Measurements from ENCODE around the gene SUCLA2.
"Not testable (repeated sequence)": the region's sequence is repeated elsewhere in the genome, so short reads cannot be mapped to it uniquely, and the experiment has no call there.

SUCLA2 gene

DNA sequence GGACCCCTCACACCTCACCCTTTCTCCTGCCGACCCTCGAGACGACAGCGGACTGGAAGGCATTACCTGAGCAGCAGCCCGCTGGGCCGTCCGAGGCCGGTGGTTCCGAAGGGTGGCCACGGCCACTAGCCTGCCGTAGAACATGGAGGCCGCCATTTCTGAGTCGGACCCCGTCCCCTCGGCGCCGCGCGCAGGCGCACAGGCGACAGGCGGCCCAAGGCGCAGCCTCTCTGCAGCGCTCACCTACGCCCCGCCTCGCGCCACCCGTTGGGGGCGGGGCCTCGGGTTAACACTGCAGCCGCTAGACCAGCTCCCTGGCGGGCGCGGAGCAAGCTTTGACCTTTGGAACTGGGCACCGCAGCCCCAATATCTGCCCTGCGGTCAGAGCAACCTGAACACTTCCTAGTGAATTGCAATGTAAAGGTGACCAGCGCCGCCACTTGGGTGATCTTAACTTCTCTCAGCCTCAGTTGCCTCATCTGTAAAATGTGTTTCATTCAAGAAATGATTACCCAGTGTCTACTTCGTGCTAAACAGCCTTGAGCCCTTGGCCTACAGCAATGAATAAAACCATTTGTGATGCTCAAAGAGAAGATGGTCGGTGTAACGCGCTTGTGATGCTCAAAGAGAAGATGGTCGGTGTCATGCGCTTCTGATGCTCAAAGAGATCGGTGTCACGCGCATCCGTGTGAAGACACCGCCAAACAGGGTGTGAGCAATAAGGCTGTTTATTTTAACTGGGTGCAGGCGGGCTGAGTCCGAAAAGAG lies at the start of gene SUCLA2:
Gene SUCLA2 (minus strand): TSS at position 160 of the 768 bp plus-strand sequence. CDS start 4 bp downstream, at position 156.
- DNase-seq = peak; percentile 89

DNA sequence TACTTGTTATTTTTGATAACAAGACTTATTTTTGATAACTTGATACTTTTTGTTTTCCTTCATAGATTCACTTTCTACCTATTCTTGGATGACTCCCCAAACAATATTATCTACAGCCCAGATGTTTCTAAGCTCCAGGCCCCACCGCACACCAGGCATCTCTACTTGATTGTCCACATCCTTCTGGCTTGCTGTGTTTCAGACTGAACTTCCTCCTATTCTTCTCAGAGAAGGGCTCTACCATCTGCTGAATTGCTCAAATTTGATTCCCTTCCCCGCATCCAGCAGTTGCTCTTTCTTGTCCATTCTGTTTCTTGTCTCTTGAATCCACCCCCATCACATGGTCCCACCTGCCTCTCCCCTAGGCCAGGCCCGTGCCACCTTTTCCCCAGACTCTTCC lies 49.5 kb upstream of the SUCLA2 start:
- no peak for DNase-seq

- DNase-seq = peak; percentile 82
These were observed 42.9 kb upstream of the SUCLA2 start for GRCh38 chr13:48043789-48044503.

DNA sequence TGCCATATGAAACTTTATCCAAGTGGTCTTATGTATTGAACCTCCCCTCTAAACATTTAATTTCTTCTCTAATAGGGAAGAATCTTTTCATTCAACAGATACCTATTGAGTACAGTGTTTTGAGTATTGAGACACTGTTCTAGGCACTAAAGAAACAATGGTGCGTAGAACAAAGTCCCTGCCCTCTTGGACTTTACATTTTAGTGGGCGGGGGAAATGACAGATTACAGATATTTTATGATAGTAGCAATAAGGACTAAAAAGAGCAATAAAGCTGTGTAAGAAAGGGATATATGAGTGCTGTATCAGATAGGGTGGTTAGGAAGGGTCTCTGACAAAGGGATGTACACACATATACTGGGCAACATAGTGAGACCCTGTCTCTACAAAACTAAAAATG lies 41.8 kb upstream of the SUCLA2 start:
- no peak for DNase-seq

DNA sequence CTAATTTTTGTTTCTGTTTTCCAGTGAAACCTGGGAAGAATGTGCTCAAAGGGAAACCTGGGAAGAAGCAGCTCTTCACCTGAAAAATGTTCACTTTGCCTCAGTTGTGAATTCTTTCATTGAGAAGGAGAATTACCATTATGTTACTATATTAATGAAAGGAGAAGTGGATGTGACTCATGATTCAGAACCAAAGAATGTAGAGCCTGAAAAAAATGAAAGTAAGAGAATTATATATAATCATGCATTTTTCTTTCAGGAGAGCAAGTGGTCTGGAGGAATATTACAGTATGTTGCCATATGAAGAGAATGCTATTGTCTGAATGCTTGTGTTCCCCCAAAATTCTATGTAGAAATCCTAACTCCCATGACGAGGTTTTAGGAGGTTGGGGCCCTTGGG lies 39.8 kb upstream of the SUCLA2 start:
- DNase-seq = peak; percentile 50

GRCh38 chr13:48040049-48040448 lies 39.0 kb upstream of the SUCLA2 start:
- DNase-seq = no peak

- peak; percentile 18 for DNase-seq
These were observed 37.7 kb upstream of the SUCLA2 start for GRCh38 chr13:48038761-48039160.

- DNase-seq = peak; percentile 97
These were observed 36.5 kb upstream of the SUCLA2 start, which contains the start of gene NUDT15 for GRCh38 chr13:48037346-48038173. Gene NUDT15, plus strand, starts transcription at chr13:48037726. Its CDS starts 21 bp downstream, at chr13:48037747.

GRCh38 chr13:48029859-48030258 lies 28.8 kb upstream of the SUCLA2 start:
- no peak for DNase-seq

GRCh38 chr13:48028066-48028465 lies 27.0 kb upstream of the SUCLA2 start:
- no peak for DNase-seq

GRCh38 chr13:48019796-48020195 lies 18.7 kb upstream of the SUCLA2 start:
- DNase-seq = no peak

DNA sequence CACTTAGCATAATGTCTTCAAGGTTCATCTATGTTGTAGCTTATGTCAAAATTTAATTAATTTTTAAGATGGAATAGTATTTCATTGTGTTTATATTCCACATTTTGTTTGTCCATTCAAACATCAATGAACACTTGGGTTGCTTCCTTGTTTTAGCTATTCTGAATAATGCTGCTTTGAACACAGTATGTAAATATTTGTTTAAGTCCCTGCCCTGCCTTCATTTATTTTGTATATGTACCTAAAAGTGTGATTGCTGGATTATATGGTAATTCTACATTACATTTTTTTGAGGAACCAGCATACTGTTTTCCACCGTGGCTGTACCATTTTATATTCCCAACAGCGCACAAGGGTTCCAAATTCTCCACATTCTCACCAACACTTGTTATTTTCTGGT lies 17.6 kb upstream of the SUCLA2 start:
- DNase-seq = no peak

- DNase-seq = no peak
These were observed 13.3 kb upstream of the SUCLA2 start for GRCh38 chr13:48014359-48014758.

- no peak for DNase-seq
These were observed 11.6 kb upstream of the SUCLA2 start for GRCh38 chr13:48012668-48013067.

- DNase-seq = no peak
These were observed 9.6 kb upstream of the SUCLA2 start for GRCh38 chr13:48010698-48011097.

- peak; percentile 79 for DNase-seq
These were observed 8.2 kb upstream of the SUCLA2 start for GRCh38 chr13:48009284-48009683.

- DNase-seq = no peak
These were observed 5.3 kb upstream of the SUCLA2 start for GRCh38 chr13:48006396-48006795.

GRCh38 chr13:48004201-48004600 lies 3.1 kb upstream of the SUCLA2 start:
- DNase-seq = no peak

DNA sequence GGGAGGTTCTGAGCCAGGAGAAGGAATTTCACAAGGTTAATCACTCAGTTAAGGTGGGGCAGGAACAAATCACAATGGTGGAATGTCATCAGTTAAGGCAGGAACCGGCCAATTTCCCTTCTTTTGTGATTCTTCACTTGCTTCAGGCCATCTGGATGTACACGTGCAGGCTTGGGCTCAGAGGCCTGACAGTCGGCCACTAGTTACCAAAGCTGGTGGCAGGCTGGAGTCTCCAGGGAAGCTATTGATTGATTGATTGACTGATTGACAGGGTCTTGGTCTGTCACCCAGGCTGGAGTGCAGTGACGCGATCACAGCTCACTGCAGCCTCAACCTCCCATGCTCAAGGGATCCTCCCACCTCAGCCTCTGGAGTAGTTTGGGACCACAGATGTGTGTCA lies 926 bp upstream of the SUCLA2 start:
- DNase-seq = not testable (repeated sequence)

GRCh38 chr13:48000559-48001113 lies 437 bp downstream of the SUCLA2 start:
- DNase-seq = no peak

- DNase-seq = no peak
These were observed 1.1 kb downstream of the SUCLA2 start for GRCh38 chr13:47999973-48000372.

DNA sequence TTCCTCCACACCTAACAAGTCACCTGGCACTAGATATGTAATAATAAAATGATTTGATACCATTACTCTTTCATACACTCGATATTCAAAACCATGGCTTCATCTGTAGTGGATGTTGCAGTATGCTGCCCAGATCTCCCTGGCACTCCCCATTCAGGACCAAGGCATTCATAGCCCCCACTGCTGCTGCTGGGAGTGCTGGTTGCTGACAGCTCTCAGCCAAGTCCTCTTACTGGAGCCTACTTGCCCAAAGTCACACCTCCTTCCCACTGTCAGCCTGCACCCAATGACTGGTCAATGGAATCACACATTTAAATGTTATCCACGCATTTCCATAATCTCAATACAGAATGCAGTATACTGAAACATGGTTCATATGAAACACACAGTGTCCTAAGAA lies 3.7 kb downstream of the SUCLA2 start:
- DNase-seq = no peak

GRCh38 chr13:47991859-47992258 lies 9.2 kb downstream of the SUCLA2 start:
- no peak for DNase-seq

Measured in fibroblast of skin of right biceps (primary cell).